Measurements from ENCODE around the gene COL2A1.
A peak's percentile ranks its signal among the peaks of the same experiment; 100 is the strongest.

The COL2A1 gene

GRCh38 chr12:48029491-48030172 is 25.4 kb upstream of the COL2A1 start:
- DNase-seq, result no peak

GRCh38 chr12:48028541-48029431 is 24.5 kb upstream of the COL2A1 start:
- peak; percentile 30 for DNase-seq

DNA sequence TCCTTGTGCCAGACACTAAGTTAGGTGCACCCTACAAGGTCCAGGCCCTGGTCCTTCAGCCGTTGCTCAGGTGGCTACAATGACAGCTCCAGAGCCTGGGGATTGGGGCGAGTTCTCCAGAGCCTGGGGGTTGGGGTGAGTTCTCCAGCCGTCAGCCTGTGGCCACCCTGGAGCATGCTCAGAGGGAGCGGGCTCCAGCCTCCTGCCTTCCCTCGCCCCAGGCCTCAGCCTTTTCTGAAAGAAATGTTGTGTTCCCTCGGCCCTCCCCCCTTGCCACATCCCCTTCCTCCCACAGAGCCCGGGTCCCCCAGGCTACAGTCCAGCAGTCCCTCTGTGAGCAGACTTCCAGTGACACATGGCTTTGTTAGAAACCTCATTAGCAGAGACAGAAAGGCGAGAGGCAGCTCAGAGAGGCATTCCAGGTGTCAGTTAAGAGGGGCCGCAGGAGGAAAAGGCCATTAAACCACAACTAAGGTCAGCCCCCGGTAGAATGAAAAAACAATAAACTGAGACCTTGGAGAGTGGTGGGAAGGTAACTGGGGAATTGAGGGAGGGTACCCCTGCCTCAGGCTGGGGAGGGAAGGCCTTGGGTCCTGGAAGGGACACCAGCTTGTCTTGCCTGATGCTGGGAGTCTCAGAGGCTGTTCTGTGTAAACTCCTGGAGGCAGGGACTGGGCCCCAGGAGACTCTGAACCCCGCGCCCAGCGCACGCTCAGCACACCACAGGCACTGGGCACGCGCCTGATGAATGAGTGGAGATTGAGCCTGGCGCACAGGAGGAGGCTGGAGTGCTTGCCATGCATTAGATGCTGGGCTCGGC is 23.1 kb upstream of the COL2A1 start:
- DNase-seq, result no peak

DNA sequence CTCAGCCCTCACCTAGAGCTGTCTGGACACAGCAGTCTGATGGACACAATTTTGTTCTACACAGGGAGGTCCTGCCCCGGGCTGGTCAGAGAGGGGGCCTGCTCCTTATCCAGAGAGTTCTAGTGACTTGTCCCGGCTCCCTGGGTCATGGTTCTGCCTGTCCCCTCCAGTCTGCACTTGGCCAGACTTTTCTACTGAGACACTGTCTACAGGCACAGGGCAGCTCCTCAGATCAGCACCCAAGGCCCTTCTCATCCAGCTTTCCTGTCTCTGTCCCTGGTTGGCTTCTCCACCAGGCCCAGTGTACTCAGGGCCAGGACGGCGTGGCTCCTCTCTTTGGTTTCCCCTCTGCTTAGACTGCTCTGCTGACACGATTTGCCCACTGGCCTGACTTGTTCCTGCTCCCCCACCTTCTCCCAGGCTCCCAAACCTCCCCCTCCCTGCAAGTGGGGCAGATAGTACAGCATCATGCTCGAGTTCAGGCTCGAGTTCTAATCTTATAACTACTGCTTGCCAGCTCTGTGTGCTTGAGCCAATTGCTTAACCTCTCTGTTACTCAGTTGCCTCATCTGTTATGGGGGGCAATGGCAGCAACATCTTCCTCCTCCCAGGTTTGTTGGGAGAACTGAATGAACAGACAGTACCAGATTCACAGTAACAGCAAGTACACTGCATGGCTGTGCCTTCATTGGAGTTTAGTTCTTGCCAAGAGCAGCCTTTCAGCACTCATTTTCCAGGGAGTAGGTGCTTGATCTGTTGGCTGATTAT is 22.0 kb upstream of the COL2A1 start:
- no peak for DNase-seq

GRCh38 chr12:48025281-48025680 is 21.0 kb upstream of the COL2A1 start:
- DNase-seq, result no peak

DNA sequence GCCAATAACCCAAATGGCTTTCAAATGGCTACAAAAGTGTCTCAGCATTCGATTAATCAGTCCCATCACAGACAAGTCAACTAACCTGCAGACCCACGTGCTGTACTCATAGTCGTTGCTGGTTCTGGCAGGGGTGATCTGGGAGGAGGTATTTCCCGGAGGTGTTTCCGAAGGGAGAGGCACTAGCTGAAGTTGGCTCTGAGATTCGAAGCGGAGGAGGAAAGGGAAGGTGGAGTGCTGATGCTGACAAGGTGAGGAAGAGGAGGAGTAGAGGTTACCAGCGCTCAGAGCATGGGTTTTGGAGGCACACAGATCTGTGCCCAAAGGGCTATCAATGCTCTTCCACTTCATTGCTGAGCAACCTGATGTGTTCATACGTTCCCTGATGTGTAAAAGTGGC is 20.5 kb upstream of the COL2A1 start:
- no peak for DNase-seq

DNA sequence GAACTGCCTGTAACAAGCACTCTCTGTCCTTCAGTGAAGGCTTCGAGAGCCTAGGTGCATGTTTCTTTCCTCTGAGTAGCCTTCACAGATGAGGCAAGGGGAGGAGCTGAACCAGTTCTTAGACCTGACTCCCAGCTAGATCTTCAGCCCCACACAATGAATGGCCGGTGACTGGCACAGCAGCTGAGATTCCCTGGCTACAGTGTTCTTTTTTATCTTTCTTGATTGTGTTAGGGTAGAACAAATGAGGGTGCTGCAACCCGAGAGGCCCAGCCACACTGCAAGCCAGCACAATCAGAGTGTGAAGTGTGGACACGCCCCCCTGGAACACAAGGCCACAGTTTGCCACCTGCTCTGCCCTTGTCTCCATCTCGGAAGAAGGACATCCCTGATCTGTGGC is 19.1 kb upstream of the COL2A1 start:
- no peak for DNase-seq

DNA sequence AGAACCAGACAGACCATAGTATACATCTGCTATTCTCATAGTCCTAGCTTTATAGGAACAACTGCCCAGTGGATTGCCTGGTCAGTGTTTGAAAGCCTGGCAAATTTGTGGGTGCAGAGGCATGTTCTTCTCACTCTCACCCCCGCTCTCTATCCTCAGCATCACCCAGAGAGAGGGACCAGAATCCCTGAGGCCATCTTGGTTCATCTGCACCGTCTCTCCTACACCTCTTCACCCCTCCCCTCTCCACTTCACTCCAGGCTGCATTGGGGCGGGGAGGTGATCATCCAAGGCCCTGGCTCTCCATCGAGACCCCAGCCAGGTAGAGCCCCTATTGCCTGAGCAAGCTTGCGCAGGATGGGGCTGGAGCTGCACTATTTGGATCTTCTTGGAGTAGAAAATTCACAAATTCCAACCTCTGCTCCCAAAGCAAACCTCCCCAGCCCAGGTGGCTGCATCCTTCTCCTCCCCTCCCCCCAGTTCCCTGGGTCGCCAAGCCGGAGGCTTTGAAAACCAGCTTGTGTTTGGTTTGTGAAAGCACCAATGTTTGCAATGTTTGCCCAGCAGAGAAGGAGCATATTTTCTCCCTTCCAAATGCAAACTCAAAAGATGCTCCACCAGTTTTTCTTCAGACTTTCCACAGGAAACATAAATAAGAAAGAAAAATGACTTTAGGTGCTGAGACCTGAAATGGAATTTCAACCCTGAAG is 18.6 kb upstream of the COL2A1 start:
- DNase-seq, result no peak

DNA sequence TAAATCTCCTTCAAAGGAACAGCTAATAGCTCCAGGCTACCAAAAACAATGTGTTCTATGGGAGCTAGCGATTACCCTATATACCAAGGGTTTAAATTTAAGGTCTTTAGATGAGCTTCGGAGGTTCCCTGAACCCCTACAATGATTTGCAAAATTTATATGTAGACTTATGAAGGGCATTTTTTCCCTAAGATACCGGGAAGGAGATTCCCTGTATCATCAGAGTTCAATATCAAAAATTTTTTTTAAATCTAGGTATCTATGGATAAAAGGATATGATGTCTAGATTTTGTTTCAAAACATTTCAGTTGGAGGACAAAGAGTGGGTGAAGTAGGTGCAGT is 17.9 kb upstream of the COL2A1 start:
- DNase-seq, result no peak

DNA sequence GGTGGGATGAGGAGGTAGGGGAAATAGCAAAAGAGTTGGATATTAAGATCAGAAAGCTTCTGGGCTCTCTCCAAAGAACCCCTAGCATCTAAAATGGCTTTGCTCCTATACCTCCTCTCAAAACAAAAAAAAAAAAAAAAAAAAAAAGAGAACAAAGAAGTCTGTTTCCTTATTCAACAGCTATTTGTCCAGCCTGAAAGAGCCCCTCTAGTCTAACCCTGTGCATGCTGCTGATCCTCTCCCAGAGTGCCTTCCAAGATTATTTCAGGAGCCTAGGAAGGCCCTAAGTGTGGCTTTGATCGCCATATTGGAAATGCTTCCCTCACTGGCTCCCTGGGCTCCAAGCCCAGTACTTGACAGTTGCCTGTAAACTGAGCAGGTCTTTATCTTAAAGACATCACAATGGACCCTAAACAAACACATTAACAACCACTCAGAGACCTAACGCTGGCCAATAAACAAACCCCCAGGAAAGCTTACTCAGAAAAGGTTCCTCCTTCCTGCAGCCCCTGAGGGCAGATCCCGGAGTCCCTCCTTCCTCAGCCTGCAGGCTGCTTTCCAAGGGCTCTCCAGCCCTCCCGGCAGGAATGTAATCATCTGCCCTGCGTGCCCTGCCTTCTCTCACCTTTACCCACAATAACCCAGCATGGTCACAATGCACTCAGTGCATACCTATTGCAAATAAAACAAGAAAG is 17.4 kb upstream of the COL2A1 start:
- no peak for DNase-seq

DNA sequence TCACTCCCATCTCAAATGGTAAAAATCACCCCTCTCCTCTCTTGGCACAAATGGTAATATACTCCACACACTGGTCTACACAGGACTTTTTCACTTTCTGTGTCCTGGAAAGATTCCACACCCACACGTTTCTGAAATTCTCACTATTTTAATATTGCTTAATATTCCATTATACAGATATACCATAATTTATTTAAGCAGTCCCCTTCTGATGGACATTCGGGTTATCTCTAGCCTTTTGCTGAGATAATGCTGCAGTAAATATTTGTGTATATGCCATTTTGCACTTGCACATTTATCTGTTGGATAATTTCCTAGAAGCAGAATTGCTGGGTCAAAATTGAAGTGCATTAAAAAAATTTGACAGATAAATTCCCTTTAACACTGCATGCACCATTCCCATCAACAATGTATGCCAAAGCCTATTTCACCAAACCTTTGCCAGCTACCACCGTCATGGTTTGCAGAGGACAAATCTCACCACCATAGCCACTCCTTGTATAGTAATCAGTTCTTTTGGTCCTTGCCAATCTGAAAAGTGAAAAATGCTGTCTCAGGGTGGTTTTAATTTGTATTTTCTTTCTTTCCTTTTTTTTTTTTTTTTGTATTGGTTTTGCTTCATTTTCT is 15.5 kb upstream of the COL2A1 start:
- no peak for DNase-seq

GRCh38 chr12:48018618-48018995 is 14.3 kb upstream of the COL2A1 start:
- DNase-seq, result no peak

GRCh38 chr12:48017921-48018617 is 13.8 kb upstream of the COL2A1 start:
- DNase-seq, result no peak

DNA sequence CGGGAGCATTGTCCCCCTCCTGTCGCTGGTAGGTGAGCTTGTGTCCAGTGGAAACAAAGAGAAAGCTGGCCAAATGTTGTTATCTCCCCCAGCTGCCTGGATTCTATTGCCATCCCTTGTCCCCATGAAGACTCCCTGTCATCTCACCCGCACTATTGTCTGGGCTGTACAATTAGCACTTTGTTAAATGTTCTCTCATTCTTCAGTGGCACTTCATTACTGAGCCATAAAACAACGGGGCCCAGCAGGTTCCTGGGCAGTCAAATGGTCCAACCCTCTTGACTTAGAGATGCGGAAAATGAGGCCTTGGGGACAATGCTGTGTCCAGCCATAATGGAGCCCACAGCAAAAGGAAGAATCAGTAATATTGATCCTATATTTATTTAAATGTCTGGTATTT is 13.2 kb upstream of the COL2A1 start:
- no peak for DNase-seq

GRCh38 chr12:48016373-48017020 is 12.2 kb upstream of the COL2A1 start:
- no peak for DNase-seq

GRCh38 chr12:48015954-48016353 is 11.7 kb upstream of the COL2A1 start:
- no peak for DNase-seq

- DNase-seq, result no peak
Measured at GRCh38 chr12:48015129-48015528, 10.9 kb upstream of the COL2A1 start.

DNA sequence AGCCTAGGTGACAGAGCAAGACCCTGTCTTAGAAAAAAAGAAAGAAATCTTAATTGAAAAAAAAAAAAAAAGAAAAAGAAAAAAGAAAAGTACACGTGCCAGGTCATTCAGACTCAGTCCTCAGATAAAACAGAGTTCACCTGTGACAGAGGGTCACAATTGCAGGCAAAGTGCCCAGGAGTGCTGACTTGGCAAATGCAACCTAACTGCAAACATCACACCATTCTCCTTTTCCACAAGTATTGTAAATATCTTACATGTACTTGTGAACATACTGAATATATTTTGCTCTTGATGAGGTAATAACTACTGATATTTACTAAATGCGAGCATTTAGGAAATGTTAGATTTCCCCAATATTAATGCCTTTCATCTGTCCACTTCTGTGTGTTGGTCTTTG is 9.0 kb upstream of the COL2A1 start:
- DNase-seq, result no peak

DNA sequence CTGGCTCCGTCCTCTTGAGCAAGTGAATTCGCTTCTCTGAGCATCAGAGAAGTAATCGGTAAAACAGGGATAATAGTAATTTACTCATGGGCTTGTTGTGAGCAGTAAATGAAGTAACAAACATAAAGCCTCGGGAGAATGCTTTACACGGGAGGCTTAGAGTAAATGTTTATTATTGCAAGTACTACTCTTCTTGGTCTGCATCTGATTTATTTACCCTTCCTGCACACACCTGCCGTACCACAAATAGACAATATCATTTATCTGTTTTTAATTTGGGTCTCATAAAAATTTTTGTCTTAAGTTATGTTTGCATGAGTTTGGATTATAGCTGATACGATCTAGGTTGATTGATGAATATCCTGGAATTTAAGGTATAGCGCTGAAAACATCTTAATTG is 7.8 kb upstream of the COL2A1 start:
- DNase-seq, result no peak

Data from kidney glomerular epithelial cell (primary cell).